K562 (cell line): ENCODE measurements around the gene ARHGAP24. TPM values are rescaled to one million over a fixed set of nuclear protein-coding genes. Genes with fewer than 3 reads are reported as not detected.

Experiments used
- ATAC-seq: fragments of 200-7000 bp; cut with Tn5 transposase; 3 replicates; pipeline ENCODE4 v1.9.1; 2020; ENCODE audit warnings: moderate library complexity
- BruUV-seq: library from RNA; stranded (reverse); fragments of 400-500 nt; replicated peaks from 2 replicates; lab custom pipeline; 2021; lab: Mats Ljungman, UMichigan
- CTCF ChIA-PET: fragments of 300-600 bp; formaldehyde crosslinking; extraction: SDS; loops from one replicate; lab custom pipeline; 2021; ENCODE audit warnings: low intra/inter-chr PET ratio; lab: Yijun Ruan, JAX
- POLR2A ChIA-PET: fragments of 300-600, 350-650 bp; sonication (Branson Sonifier 250); formaldehyde crosslinking; extraction: SDS; loops from one replicate; lab custom pipeline; 2021; ENCODE audit warnings: antibody characterized with exemption, inconsistent platforms; lab: Yijun Ruan, JAX
- DNase-seq, 4 experiments: peaks; one replicate each; pipeline versions ENCODE4 v3.0.0 to v3.0.0-alpha.2; 2011 to 2018; ENCODE audit warnings: low spot score in 3 of 4, mixed read lengths in 3 of 4; ENCODE audit errors: extremely low read depth in 1 of 4
- FAIRE-seq: peaks from 2 replicates; lab custom pipeline; 2011; peaks lifted over from hg19 to GRCh38; lab: Jason Lieb, UNC
- H2AFZ ChIP-seq: 2 replicates; pipeline ENCODE4 v1.6.0; 2011; ENCODE audit warnings: low read depth, low read length, control low read depth, inconsistent platforms
- H3K27ac ChIP-seq: fragments of 200-600 bp; 3 replicates; pipeline ENCODE4 v1.8.0; 2011; ENCODE audit warnings: low read depth, mild to moderate bottlenecking, control low read depth, inconsistent platforms, low read length, moderate library complexity, mixed read lengths; ENCODE audit errors: extremely low read depth
- H3K27me3 ChIP-seq, 2 experiments: fragments of 300-600 bp in 1 of 2; 2 replicates in 1 of 2; 3 replicates in 1 of 2; pipeline versions ENCODE4 v1.6.0 to v1.8.0; 2011; ENCODE audit warnings: inconsistent platforms in 2 of 2, low read length in 2 of 2, mild to moderate bottlenecking in 1 of 2, mixed read lengths in 1 of 2, moderate library complexity in 1 of 2; ENCODE audit not compliant: control insufficient read depth in 2 of 2, insufficient read depth in 2 of 2
- H3K36me3 ChIP-seq: fragments of 300-600 bp; 3 replicates; pipeline ENCODE4 v1.8.0; 2011; ENCODE audit warnings: mild to moderate bottlenecking, low read length, inconsistent platforms; ENCODE audit not compliant: control insufficient read depth, insufficient read depth
- H3K4me1 ChIP-seq, 2 experiments: fragments of 200-600 bp in 1 of 2; replicated peaks in 1 of 2; 2 replicates in 1 of 2; 3 replicates in 1 of 2; pipeline versions ENCODE4 v1.5.1 to v1.8.0; 2011; ENCODE audit warnings: inconsistent platforms in 2 of 2, low read length in 2 of 2, mild to moderate bottlenecking in 1 of 2, mixed read lengths in 1 of 2, moderate library complexity in 1 of 2; ENCODE audit not compliant: control insufficient read depth in 2 of 2, insufficient read depth in 2 of 2
- H3K4me2 ChIP-seq: 2 replicates; pipeline ENCODE4 v1.6.1; 2011; ENCODE audit warnings: low read length, control low read depth, inconsistent platforms, mixed read lengths; ENCODE audit not compliant: insufficient read depth
- H3K4me3 ChIP-seq: fragments of 200-600 bp; sonication (generic), shearing (Covaris generic); 2 replicates; pipeline ENCODE4 v1.5.1; 2016; ENCODE audit warnings: control low read depth, inconsistent platforms
- H3K79me2 ChIP-seq: fragments of 200-600 bp; 3 replicates; pipeline ENCODE4 v1.8.0; 2011; ENCODE audit warnings: low read length, inconsistent platforms; ENCODE audit not compliant: control insufficient read depth, insufficient read depth
- H3K9ac ChIP-seq, 2 experiments: 2 replicates each; pipeline versions ENCODE4 v1.6.0 to v1.6.1; 2011; ENCODE audit warnings: low read depth in 2 of 2, low read length in 2 of 2, control low read depth in 1 of 2, inconsistent platforms in 1 of 2, mild to moderate bottlenecking in 1 of 2, mixed read lengths in 1 of 2; ENCODE audit not compliant: insufficient read depth in 1 of 2
- H3K9me1 ChIP-seq: one replicate; pipeline ENCODE4 v1.6.0; 2011; ENCODE audit warnings: inconsistent platforms, mild to moderate bottlenecking, low read length, moderate library complexity; ENCODE audit not compliant: control insufficient read depth, insufficient read depth
- H3K9me3 ChIP-seq: replicated peaks from 2 replicates; pipeline ENCODE4 v1.5.1; 2011; ENCODE audit warnings: low read depth, low read length, inconsistent platforms; ENCODE audit not compliant: control insufficient read depth, insufficient read depth
- H4K20me1 ChIP-seq: replicated peaks from 2 replicates; pipeline ENCODE4 v1.6.1; 2011; ENCODE audit warnings: low read length, inconsistent platforms, mixed read lengths; ENCODE audit not compliant: control insufficient read depth, insufficient read depth
- CHCHD3 ChIP-seq: fragments of 250-450 bp; sonication (Bioruptor Pico); IDR thresholded peaks from 2 replicates; pipeline ENCODE4 v2.1.2; 2022; ENCODE audit warnings: mild to moderate bottlenecking
- HDGF ChIP-seq: fragments of 450-650 bp; IDR thresholded peaks from 2 replicates; pipeline ENCODE4 v1.6.1; 2016
- KLF16 ChIP-seq: IDR thresholded peaks from 2 replicates; pipeline ENCODE4 v1.6.1; 2016; ENCODE audit warnings: antibody characterized with exemption
- NELFE ChIP-seq: IDR thresholded peaks from 2 replicates; pipeline ENCODE4 v1.6.1; 2011; ENCODE audit warnings: mild to moderate bottlenecking; ENCODE audit not compliant: insufficient read depth, insufficient read length
- NR2C2 ChIP-seq, 2 experiments: fragments of 200-800 bp in 1 of 2; sonication (Bioruptor generic) in 1 of 2; sonication (generic) in 1 of 2; formaldehyde crosslinking in 1 of 2; IDR thresholded peaks; 2 replicates each; pipeline versions ENCODE4 v1.6.1 to v1.8.0; 2016 to 2022; ENCODE audit warnings: mild to moderate bottlenecking in 1 of 2, missing compliant biosample characterization in 1 of 2, missing genetic modification characterization in 1 of 2, missing genetic modification reagents in 1 of 2
- SMARCE1 ChIP-seq: fragments of 450-650 bp; IDR thresholded peaks from 2 replicates; pipeline ENCODE4 v1.7.1; 2016; ENCODE audit warnings: mild to moderate bottlenecking
- SNRNP70 ChIP-seq: fragments of 200-400 bp; formaldehyde crosslinking; optimal IDR thresholded peaks from 2 replicates; pipeline ENCODE3; 2017; ENCODE audit warnings: low read depth, low read length
- TRIM24 ChIP-seq, 2 experiments: fragments of 450-650 bp; IDR thresholded peaks; 2 replicates each; pipeline ENCODE4 v1.6.1; 2016
- YY1 ChIP-seq, 3 experiments: IDR thresholded peaks; 2 replicates each; pipeline ENCODE4 v1.6.1; 2011; ENCODE audit warnings: low read length in 2 of 3, mild to moderate bottlenecking in 2 of 3, moderate library complexity in 2 of 3, borderline replicate concordance in 1 of 3, control low read depth in 1 of 3, low read depth in 1 of 3; ENCODE audit not compliant: insufficient read depth in 3 of 3, insufficient replicate concordance in 2 of 3, control insufficient read depth in 1 of 3, insufficient read length in 1 of 3; ENCODE audit errors: extremely low read depth in 1 of 3
- ZNF561 ChIP-seq: fragments of 450-650 bp; formaldehyde crosslinking; conservative IDR thresholded peaks from 2 replicates; pipeline ENCODE4 v1.4.0; 2020; ENCODE audit warnings: mild to moderate bottlenecking, moderate library complexity
- ZNF76 ChIP-seq: fragments of 250-450 bp; sonication (Bioruptor Pico); IDR thresholded peaks from 2 replicates; pipeline ENCODE4 v1.4.0; 2020; ENCODE audit warnings: mild to moderate bottlenecking, moderate library complexity, borderline replicate concordance
- ZNF830 ChIP-seq: fragments of 250-450 bp; sonication (Bioruptor Pico); IDR thresholded peaks from 2 replicates; pipeline ENCODE4 v1.5.0; 2021; ENCODE audit warnings: mild to moderate bottlenecking
- WGBS: fragments of 100-300 bp; shearing (Covaris generic); methylation state at CpG from one replicate; pipeline ENCODE4 v1.1.6; 2016; ENCODE audit warnings: low coverage, mixed read lengths; ENCODE audit not compliant: insufficient coverage; ENCODE audit errors: missing lambda C conversion rate; 5-methylcytosine and 5-hydroxymethylcytosine counted together
- in situ Hi-C: fragments of 300-500 bp; cut with MboI; formaldehyde crosslinking; loops from 4 replicates; pipeline ENCODE4 v1.15.0; 2018; ENCODE audit warnings: inconsistent platforms, mixed read lengths
- intact Hi-C: fragments of 100-400 bp; cut with micrococcal nuclease; formaldehyde crosslinking; loops from 2 replicates; pipeline ENCODE4 v1.14.2; 2022
- polyA plus RNA-seq, 8 experiments: library from polyadenylated mRNA; depleted of rRNA in 4 of 8; stranded (reverse) in 5 of 8; unstranded in 3 of 8; fragments of >200 nt; fragmentation: Nextera tagmentation in 2 of 8; fragmentation: Illumina TruSeq in 1 of 8; extraction: Ambion mirVana in 2 of 8; extraction: Trizol in 1 of 8; gene quantifications; 2 replicates each; pipeline versions ENCODE4 v1.2.1 to v1.2.3, GENCODE V29; 2011 to 2014; ENCODE audit warnings: inconsistent platforms in 1 of 8, missing spikeins in 1 of 8
- total RNA-seq, 7 experiments: library from RNA; depleted of rRNA in 6 of 7; stranded (reverse); fragments of >200 nt in 6 of 7; fragmentation: Illumina TruSeq in 2 of 7; extraction: Trizol in 2 of 7; gene quantifications; 2 replicates each; pipeline versions ENCODE4 v1.2.1 to v1.2.3, GENCODE V29; 2011 to 2021; ENCODE audit warnings: low replicate concordance in 1 of 7
- TF ChIP-seq, protein P1 (sequence below): fragments of 250-450 bp; sonication (Bioruptor Pico); IDR thresholded peaks from 2 replicates; pipeline ENCODE4 v1.4.0; 2020; ENCODE audit warnings: mild to moderate bottlenecking, moderate library complexity
- TF ChIP-seq, protein P2 (sequence below): fragments of 250-450 bp; sonication (Bioruptor Pico); IDR thresholded peaks from 2 replicates; pipeline ENCODE4 v1.4.0; 2020; ENCODE audit warnings: mild to moderate bottlenecking
- TF ChIP-seq, protein P3 (sequence below): fragments of 450-650 bp; IDR thresholded peaks from 2 replicates; pipeline ENCODE4 v1.7.1; 2018; ENCODE audit warnings: mild to moderate bottlenecking, low read depth; ENCODE audit not compliant: partially characterized antibody

ARHGAP24 gene
- total and polyA plus RNA-seq, 9 of the 15 experiments (the other 6 are each of a cell fraction or from before 2014, with no cell fraction given) = 8.0 to 22.6 (median 14.0) TPM

DNA sequence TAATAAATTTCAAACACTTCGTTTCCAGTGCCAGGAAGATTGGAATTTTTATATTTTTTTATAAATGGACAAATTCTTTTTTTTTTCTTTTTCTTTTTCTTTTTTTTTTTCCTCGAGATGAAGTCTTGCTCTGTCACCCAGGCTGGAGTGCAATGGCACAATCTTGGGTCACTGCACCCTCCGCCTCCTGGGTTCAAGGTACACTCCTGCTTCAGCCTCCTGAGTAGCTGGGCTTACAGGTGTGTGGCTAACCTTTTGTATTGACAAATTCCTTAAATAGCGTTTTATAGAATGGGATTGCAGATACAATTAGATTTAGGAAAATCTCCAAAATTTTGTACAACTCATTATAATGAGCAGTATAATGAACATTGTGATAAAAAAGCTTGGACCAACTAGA is 328.9 kb downstream of the ARHGAP24 start:
- 38% methylated on average over 4 of the region's 4 CpGs for WGBS
- no peaks in the 10 kb centered on the region for H3K4me1 ChIP-seq
- no peak overlapping the region for H2AFZ ChIP-seq
- no peak overlapping the region for H3K4me2 ChIP-seq
- in situ Hi-C loops (no loop called here), intact Hi-C loops (no loop called here)
- POLR2A ChIA-PET = no interaction called here
- FAIRE-seq (no peak), ATAC-seq (no peak), DNase-seq (no peak)
- no peak overlapping the region for H3K27ac ChIP-seq
- no peaks in the 10 kb centered on the region for H4K20me1 ChIP-seq
- no peaks in the 10 kb centered on the region for H3K27me3 ChIP-seq
- no TSS peak for BruUV-seq
- H3K9me1 ChIP-seq = no peaks in the 10 kb centered on the region
- H3K79me2 ChIP-seq = no peaks in the 10 kb centered on the region
- no peaks in the 10 kb centered on the region for H3K36me3 ChIP-seq
- H3K9ac ChIP-seq = no peak overlapping the region
- no peaks in the 10 kb centered on the region for H3K9me3 ChIP-seq
- no peak overlapping the region for H3K4me3 ChIP-seq
- CTCF ChIA-PET = no interaction called here
- TF ChIP-seq SNRNP70 (no peak), KLF16 (no peak), NR2C2 (CRISPR knock-in tag; IDR thresholded peaks at IDR 0.05) (no peak), NR2C2 (tag; IDR thresholded peaks at IDR 0.05) (no peak), HDGF (no peak), NELFE (no peak), ZNF76 (CRISPR knock-in tag) (no peak), YY1 (IDR thresholded peaks at IDR 0.05; ENCODE audit: borderline replicate concordance in 1 of 3, control insufficient read depth in 1 of 3, extremely low read depth in 1 of 3, insufficient read depth in 3 of 3, insufficient read length in 1 of 3, insufficient replicate concordance in 2 of 3, low read depth in 1 of 3, low read length in 2 of 3) (no peak), CHCHD3 (CRISPR knock-in tag) (no peak), TRIM24 (IDR thresholded peaks at IDR 0.05) (no peak), SMARCE1 (no peak), ZNF830 (CRISPR knock-in tag) (no peak), ZNF561 (no peak)
- TF ChIP-seq, protein P1, sequence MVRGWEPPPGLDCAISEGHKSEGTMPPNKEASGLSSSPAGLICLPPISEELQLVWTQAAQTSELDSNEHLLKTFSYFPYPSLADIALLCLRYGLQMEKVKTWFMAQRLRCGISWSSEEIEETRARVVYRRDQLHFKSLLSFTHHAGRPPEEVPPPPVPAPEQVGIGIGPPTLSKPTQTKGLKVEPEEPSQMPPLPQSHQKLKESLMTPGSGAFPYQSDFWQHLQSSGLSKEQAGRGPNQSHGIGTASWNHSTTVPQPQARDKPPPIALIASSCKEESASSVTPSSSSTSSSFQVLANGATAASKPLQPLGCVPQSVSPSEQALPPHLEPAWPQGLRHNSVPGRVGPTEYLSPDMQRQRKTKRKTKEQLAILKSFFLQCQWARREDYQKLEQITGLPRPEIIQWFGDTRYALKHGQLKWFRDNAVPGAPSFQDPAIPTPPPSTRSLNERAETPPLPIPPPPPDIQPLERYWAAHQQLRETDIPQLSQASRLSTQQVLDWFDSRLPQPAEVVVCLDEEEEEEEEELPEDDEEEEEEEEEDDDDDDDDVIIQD (CRISPR knock-in tag) = no peak
- TF ChIP-seq, protein P2, sequence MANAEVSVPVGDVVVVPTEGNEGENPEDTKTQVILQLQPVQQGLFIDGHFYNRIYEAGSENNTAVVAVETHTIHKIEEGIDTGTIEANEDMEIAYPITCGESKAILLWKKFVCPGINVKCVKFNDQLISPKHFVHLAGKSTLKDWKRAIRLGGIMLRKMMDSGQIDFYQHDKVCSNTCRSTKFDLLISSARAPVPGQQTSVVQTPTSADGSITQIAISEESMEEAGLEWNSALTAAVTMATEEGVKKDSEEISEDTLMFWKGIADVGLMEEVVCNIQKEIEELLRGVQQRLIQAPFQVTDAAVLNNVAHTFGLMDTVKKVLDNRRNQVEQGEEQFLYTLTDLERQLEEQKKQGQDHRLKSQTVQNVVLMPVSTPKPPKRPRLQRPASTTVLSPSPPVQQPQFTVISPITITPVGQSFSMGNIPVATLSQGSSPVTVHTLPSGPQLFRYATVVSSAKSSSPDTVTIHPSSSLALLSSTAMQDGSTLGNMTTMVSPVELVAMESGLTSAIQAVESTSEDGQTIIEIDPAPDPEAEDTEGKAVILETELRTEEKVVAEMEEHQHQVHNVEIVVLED (CRISPR knock-in tag) = no peak
- TF ChIP-seq, protein P3, sequence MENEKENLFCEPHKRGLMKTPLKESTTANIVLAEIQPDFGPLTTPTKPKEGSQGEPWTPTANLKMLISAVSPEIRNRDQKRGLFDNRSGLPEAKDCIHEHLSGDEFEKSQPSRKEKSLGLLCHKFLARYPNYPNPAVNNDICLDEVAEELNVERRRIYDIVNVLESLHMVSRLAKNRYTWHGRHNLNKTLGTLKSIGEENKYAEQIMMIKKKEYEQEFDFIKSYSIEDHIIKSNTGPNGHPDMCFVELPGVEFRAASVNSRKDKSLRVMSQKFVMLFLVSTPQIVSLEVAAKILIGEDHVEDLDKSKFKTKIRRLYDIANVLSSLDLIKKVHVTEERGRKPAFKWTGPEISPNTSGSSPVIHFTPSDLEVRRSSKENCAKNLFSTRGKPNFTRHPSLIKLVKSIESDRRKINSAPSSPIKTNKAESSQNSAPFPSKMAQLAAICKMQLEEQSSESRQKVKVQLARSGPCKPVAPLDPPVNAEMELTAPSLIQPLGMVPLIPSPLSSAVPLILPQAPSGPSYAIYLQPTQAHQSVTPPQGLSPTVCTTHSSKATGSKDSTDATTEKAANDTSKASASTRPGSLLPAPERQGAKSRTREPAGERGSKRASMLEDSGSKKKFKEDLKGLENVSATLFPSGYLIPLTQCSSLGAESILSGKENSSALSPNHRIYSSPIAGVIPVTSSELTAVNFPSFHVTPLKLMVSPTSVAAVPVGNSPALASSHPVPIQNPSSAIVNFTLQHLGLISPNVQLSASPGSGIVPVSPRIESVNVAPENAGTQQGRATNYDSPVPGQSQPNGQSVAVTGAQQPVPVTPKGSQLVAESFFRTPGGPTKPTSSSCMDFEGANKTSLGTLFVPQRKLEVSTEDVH = no peak
